ENCODE results near the gene PALM3. TPM values are rescaled to one million over a fixed set of nuclear protein-coding genes. Genes with fewer than 3 reads are reported as not detected.

The PALM3 gene
- total and polyA plus RNA-seq, 10 of the 15 experiments (the other 5 are each of a cell fraction or from before 2014, with no cell fraction given) = 0.07 TPM; not detected in 9

DNA sequence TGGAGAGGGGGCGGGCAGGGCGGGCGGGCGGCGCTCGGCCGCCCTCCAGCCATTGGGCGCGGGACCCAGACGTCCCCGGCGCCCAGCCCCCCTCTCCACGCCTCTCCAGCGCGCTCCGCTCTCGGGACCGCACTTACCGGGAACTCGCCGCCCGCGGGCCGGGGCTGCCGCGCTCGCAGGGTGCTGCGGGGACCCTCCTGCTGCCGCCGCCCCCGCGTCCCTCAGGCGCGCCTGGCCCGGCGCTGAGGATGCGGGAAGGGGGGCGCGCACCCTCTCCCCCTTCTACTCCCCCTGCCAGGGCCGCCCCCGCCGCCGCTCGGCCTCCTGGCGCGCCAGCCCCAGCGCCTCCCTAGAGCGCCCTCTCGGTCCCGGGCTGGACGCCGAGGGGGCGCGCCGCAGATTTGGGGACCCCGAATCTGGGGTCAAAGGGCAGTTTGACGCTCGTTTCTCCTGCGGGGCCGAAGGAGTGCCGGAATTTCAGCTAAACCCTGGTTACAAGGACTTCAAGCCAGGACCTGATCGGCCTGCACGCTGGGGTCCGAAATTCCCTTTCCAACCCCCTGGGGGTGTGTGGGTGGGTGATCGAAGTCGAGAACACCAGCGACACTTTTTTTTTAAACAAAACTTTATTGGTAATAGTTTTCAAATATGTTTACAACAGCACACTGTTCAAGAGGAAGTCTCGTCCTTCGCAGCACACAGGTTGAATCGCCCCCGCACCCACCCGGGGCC lies 29.4 kb upstream of the PALM3 start (continued):
- peak; percentile 54; the same call in 1 of the 2 replicates for TF ChIP-seq ATF7 (IDR thresholded peaks at IDR 0.05; ENCODE audit: low read depth)
- 0 out of 2 replicates have a peak, but pooled peaks have one; percentile 23 for TF ChIP-seq TCF12 (IDR thresholded peaks at IDR 0.05; ENCODE audit: low read depth, low read length)
- TF ChIP-seq, protein P1, sequence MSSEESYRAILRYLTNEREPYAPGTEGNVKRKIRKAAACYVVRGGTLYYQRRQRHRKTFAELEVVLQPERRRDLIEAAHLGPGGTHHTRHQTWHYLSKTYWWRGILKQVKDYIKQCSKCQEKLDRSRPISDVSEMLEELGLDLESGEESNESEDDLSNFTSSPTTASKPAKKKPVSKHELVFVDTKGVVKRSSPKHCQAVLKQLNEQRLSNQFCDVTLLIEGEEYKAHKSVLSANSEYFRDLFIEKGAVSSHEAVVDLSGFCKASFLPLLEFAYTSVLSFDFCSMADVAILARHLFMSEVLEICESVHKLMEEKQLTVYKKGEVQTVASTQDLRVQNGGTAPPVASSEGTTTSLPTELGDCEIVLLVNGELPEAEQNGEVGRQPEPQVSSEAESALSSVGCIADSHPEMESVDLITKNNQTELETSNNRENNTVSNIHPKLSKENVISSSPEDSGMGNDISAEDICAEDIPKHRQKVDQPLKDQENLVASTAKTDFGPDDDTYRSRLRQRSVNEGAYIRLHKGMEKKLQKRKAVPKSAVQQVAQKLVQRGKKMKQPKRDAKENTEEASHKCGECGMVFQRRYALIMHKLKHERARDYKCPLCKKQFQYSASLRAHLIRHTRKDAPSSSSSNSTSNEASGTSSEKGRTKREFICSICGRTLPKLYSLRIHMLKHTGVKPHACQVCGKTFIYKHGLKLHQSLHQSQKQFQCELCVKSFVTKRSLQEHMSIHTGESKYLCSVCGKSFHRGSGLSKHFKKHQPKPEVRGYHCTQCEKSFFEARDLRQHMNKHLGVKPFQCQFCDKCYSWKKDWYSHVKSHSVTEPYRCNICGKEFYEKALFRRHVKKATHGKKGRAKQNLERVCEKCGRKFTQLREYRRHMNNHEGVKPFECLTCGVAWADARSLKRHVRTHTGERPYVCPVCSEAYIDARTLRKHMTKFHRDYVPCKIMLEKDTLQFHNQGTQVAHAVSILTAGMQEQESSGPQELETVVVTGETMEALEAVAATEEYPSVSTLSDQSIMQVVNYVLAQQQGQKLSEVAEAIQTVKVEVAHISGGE (CRISPR knock-in tag; IDR thresholded peaks at IDR 0.05) = no peak
- TF ChIP-seq ZSCAN29 (IDR thresholded peaks at IDR 0.05) = peak; percentile 44; the same call in 1 of the 2 replicates
- TF ChIP-seq LARP7 (IDR thresholded peaks at IDR 0.05) = peak; percentile 96
- peak; percentile 72 to 74; a peak in 3 of 4 replicates for TF ChIP-seq IKZF2 (IDR thresholded peaks at IDR 0.05)
- TF ChIP-seq HDGF (IDR thresholded peaks at IDR 0.05) = no peak
- 0 out of 2 replicates have a peak, but pooled peaks have one; percentile 4 for TF ChIP-seq SMC3 (IDR thresholded peaks at IDR 0.05; ENCODE audit: borderline replicate concordance, low read length)
- no peak for TF ChIP-seq RBBP5 (conservative IDR thresholded peaks at IDR 0.05)
- peak; percentile 79 for TF ChIP-seq BACH1 (IDR thresholded peaks at IDR 0.05; ENCODE audit: borderline replicate concordance)
- TF ChIP-seq, protein P2, sequence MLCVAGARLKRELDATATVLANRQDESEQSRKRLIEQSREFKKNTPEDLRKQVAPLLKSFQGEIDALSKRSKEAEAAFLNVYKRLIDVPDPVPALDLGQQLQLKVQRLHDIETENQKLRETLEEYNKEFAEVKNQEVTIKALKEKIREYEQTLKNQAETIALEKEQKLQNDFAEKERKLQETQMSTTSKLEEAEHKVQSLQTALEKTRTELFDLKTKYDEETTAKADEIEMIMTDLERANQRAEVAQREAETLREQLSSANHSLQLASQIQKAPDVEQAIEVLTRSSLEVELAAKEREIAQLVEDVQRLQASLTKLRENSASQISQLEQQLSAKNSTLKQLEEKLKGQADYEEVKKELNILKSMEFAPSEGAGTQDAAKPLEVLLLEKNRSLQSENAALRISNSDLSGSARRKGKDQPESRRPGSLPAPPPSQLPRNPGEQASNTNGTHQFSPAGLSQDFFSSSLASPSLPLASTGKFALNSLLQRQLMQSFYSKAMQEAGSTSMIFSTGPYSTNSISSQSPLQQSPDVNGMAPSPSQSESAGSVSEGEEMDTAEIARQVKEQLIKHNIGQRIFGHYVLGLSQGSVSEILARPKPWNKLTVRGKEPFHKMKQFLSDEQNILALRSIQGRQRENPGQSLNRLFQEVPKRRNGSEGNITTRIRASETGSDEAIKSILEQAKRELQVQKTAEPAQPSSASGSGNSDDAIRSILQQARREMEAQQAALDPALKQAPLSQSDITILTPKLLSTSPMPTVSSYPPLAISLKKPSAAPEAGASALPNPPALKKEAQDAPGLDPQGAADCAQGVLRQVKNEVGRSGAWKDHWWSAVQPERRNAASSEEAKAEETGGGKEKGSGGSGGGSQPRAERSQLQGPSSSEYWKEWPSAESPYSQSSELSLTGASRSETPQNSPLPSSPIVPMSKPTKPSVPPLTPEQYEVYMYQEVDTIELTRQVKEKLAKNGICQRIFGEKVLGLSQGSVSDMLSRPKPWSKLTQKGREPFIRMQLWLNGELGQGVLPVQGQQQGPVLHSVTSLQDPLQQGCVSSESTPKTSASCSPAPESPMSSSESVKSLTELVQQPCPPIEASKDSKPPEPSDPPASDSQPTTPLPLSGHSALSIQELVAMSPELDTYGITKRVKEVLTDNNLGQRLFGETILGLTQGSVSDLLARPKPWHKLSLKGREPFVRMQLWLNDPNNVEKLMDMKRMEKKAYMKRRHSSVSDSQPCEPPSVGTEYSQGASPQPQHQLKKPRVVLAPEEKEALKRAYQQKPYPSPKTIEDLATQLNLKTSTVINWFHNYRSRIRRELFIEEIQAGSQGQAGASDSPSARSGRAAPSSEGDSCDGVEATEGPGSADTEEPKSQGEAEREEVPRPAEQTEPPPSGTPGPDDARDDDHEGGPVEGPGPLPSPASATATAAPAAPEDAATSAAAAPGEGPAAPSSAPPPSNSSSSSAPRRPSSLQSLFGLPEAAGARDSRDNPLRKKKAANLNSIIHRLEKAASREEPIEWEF (IDR thresholded peaks at IDR 0.05; ENCODE audit: insufficient replicate concordance, low read depth, low read length) = no peak
- peak; percentile 90 for TF ChIP-seq IKZF1 (conservative IDR thresholded peaks at IDR 0.05)
- no peak for TF ChIP-seq RFX5 (IDR thresholded peaks at IDR 0.05; ENCODE audit: low read depth, low read length)
- peak; percentile 24; the same call in 1 of the 3 replicates for TF ChIP-seq POU2F2 (IDR thresholded peaks at IDR 0.05; ENCODE audit: borderline replicate concordance, low read depth, low read length)
- TF ChIP-seq CHD2 (IDR thresholded peaks at IDR 0.05; ENCODE audit: borderline replicate concordance, low read depth, low read length) = peak; percentile 56; the same call in 1 of the 2 replicates
- 0 out of 2 replicates have a peak, but pooled peaks have one; percentile 23 for TF ChIP-seq PAX5 (IDR thresholded peaks at IDR 0.05; ENCODE audit: borderline replicate concordance, low read depth, low read length)
- TF ChIP-seq EZH2 (IDR thresholded peaks at IDR 0.05; ENCODE audit: borderline replicate concordance, control insufficient read depth, low read depth, low read length) = no peak
- TF ChIP-seq, protein P3, sequence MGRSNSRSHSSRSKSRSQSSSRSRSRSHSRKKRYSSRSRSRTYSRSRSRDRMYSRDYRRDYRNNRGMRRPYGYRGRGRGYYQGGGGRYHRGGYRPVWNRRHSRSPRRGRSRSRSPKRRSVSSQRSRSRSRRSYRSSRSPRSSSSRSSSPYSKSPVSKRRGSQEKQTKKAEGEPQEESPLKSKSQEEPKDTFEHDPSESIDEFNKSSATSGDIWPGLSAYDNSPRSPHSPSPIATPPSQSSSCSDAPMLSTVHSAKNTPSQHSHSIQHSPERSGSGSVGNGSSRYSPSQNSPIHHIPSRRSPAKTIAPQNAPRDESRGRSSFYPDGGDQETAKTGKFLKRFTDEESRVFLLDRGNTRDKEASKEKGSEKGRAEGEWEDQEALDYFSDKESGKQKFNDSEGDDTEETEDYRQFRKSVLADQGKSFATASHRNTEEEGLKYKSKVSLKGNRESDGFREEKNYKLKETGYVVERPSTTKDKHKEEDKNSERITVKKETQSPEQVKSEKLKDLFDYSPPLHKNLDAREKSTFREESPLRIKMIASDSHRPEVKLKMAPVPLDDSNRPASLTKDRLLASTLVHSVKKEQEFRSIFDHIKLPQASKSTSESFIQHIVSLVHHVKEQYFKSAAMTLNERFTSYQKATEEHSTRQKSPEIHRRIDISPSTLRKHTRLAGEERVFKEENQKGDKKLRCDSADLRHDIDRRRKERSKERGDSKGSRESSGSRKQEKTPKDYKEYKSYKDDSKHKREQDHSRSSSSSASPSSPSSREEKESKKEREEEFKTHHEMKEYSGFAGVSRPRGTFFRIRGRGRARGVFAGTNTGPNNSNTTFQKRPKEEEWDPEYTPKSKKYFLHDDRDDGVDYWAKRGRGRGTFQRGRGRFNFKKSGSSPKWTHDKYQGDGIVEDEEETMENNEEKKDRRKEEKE (IDR thresholded peaks at IDR 0.05) = 0 out of 2 replicates have a peak, but pooled peaks have one; percentile 69
- no peak; the same call in 1 of the 2 replicates for TF ChIP-seq POLR2AphosphoS2 (IDR thresholded peaks at IDR 0.05; ENCODE audit: low read depth, low read length)

All from GM12878 (cell line).